Thyroid gland (tissue), 4 donors: ENCODE results near the gene SNORC. TPM values are rescaled to one million over a fixed set of nuclear protein-coding genes. Genes with fewer than 3 reads are reported as not detected.

Experiments used
- DNase-seq, 2 donors: peaks; one replicate each; pipeline ENCODE4 v3.0.0-alpha.2; 2019
- H3K27ac ChIP-seq, 3 donors: fragments of 200-600 bp; sonication (generic); 1 replicate in 2 of 3; 2 replicates in 1 of 3; pipeline ENCODE4 v1.5.1; 2016 to 2019; ENCODE audit warnings: mild to moderate bottlenecking in 1 of 3, moderate library complexity in 1 of 3
- H3K27me3 ChIP-seq: fragments of 200-600 bp; sonication (generic); one replicate; pipeline ENCODE4 v1.5.1; 2019
- H3K36me3 ChIP-seq, 2 donors: fragments of 200-600 bp; sonication (generic); one replicate each; pipeline ENCODE4 v1.5.1; 2016 to 2019
- H3K4me1 ChIP-seq, 2 donors: fragments of 200-600 bp; sonication (generic); one replicate each; pipeline ENCODE4 v1.5.1; 2017 to 2019
- H3K4me3 ChIP-seq, 3 donors: fragments of 200-600 bp; sonication (generic); replicated peaks in 1 of 3; 1 replicate in 2 of 3; 2 replicates in 1 of 3; pipeline ENCODE4 v1.5.1; 2016; ENCODE audit warnings: mild to moderate bottlenecking in 1 of 3
- H3K9me3 ChIP-seq: fragments of 200-600 bp; sonication (generic); one replicate; pipeline ENCODE4 v1.5.1; 2017
- CTCF ChIP-seq, 6 experiments: fragments of 200-600 bp in 3 of 6; fragments of 450-650 bp in 3 of 6; sonication (generic) in 3 of 6; IDR thresholded peaks; one replicate each; pipeline ENCODE4 v1.5.1; 2016 to 2019; ENCODE audit warnings: antibody characterized with exemption in 6 of 6, mild to moderate bottlenecking in 2 of 6, inconsistent platforms in 1 of 6, moderate library complexity in 1 of 6
- POLR2A ChIP-seq, 2 donors: fragments of 450-650 bp; IDR thresholded peaks; one replicate each; pipeline ENCODE4 v1.6.1; 2017; ENCODE audit warnings: antibody characterized with exemption in 2 of 2, mild to moderate bottlenecking in 2 of 2, moderate library complexity in 1 of 2
- WGBS, 2 donors: methylation state at CpG; one replicate each; pipeline ENCODE4 v1.1.5; 2017; 5-methylcytosine and 5-hydroxymethylcytosine counted together
- intact Hi-C: fragments of 100-400 bp; cut with DNase I; formaldehyde crosslinking; loops from one replicate; pipeline ENCODE4 v1.15.1; 2023
- total RNA-seq, 4 donors: library from RNA; depleted of rRNA; stranded (reverse); fragments of >200 nt; gene quantifications; one replicate each; pipeline ENCODE4 v1.2.3, GENCODE V29; 2016

Gene SNORC
- total RNA-seq, 4 donors from 2014 or later = 0.45 to 1.9 (median 0.79) TPM; not detected in 1

- no peak for DNase-seq
- H3K27ac ChIP-seq = no peak overlapping the region
- TF ChIP-seq CTCF (IDR thresholded peaks at IDR 0.05) (no peak), POLR2A (IDR thresholded peaks at IDR 0.05) (no peak)
- no peaks in the 10 kb centered on the region for H3K36me3 ChIP-seq
- H3K4me1 ChIP-seq = no peaks in the 10 kb centered on the region
- no peak overlapping the region for H3K4me3 ChIP-seq
- no peaks in the 10 kb centered on the region for H3K27me3 ChIP-seq
- intact Hi-C loops = no loop called here
- 95 to 98% methylated on average over 6 of the region's 6 CpGs for WGBS, 2 donors
- no peaks in the 10 kb centered on the region for H3K9me3 ChIP-seq
Measured at GRCh38 chr2:232910376-232910775, 40.3 kb downstream of the SNORC start.

- intact Hi-C loops = no loop called here
- WGBS, 2 donors = 57 to 62% methylated on average over 1 of the region's 1 CpG
- Histone ChIP-seq H3K4me3 (no peak overlapping the region), H3K36me3 (no peaks in the 10 kb centered on the region), H3K9me3 (no peaks in the 10 kb centered on the region), H3K4me1 (no peaks in the 10 kb centered on the region), H3K27me3 (no peaks in the 10 kb centered on the region), H3K27ac (no peak overlapping the region)
- DNase-seq = no peak
- TF ChIP-seq POLR2A (IDR thresholded peaks at IDR 0.05) (no peak), CTCF (IDR thresholded peaks at IDR 0.05) (no peak)
Measured at GRCh38 chr2:232911712-232912277, 41.7 kb downstream of the SNORC start.

- no peaks in the 10 kb centered on the region for H3K9me3 ChIP-seq
- no peak overlapping the region for H3K27ac ChIP-seq
- intact Hi-C loops = no loop called here
- no peaks in the 10 kb centered on the region for H3K36me3 ChIP-seq
- H3K4me1 ChIP-seq = no peaks in the 10 kb centered on the region
- WGBS, 2 donors = 80 to 81% methylated on average over 2 of the region's 2 CpGs
- no peak overlapping the region for H3K4me3 ChIP-seq
- DNase-seq = no peak
- no peaks in the 10 kb centered on the region for H3K27me3 ChIP-seq
- no peak for TF ChIP-seq CTCF (IDR thresholded peaks at IDR 0.05)
- no peak for TF ChIP-seq POLR2A (IDR thresholded peaks at IDR 0.05)
Measured at GRCh38 chr2:232913903-232914302, 43.8 kb downstream of the SNORC start.

GRCh38 chr2:232919141-232919540, 49.1 kb downstream of the SNORC start:
- 54 to 61% methylated on average over 6 of the region's 6 CpGs for WGBS, 2 donors
- DNase-seq = peak; percentile 6 to 39

More at GRCh38 chr2:232919141-232919540, 49.1 kb downstream of the SNORC start:
- Histone ChIP-seq H3K9me3 (no peaks in the 10 kb centered on the region), H3K4me1 (no peaks in the 10 kb centered on the region), H3K27me3 (no peaks in the 10 kb centered on the region), H3K4me3 (no peak overlapping the region), H3K27ac (no peak overlapping the region), H3K36me3 (no peaks in the 10 kb centered on the region)
- intact Hi-C loops = no loop called here
- TF ChIP-seq CTCF (IDR thresholded peaks at IDR 0.05) (no peak), POLR2A (IDR thresholded peaks at IDR 0.05) (no peak)
